HG03175 (cell line): ENCODE measurements around the gene IL11.
A peak's percentile ranks its signal among the peaks of the same experiment; 100 is the strongest.
"Not testable (repeated sequence)": the region's sequence is repeated elsewhere in the genome, so short reads cannot be mapped to it uniquely, and the experiment has no call there.

Source experiments
- ATAC-seq: cut with Tn5 transposase; IDR thresholded peaks from one replicate; pipeline ENCODE4 v1.9.1; 2021; ENCODE audit warnings: mild to moderate bottlenecking, moderate library complexity; ENCODE audit not compliant: unreplicated experiment

The IL11 gene

GRCh38 chr19:55370305-55370988 lies at the start of gene IL11:
Gene IL11, minus strand, starts transcription at chr19:55370463. Its CDS starts 153 bp downstream, at chr19:55370310.
- ATAC-seq = no peak

DNA sequence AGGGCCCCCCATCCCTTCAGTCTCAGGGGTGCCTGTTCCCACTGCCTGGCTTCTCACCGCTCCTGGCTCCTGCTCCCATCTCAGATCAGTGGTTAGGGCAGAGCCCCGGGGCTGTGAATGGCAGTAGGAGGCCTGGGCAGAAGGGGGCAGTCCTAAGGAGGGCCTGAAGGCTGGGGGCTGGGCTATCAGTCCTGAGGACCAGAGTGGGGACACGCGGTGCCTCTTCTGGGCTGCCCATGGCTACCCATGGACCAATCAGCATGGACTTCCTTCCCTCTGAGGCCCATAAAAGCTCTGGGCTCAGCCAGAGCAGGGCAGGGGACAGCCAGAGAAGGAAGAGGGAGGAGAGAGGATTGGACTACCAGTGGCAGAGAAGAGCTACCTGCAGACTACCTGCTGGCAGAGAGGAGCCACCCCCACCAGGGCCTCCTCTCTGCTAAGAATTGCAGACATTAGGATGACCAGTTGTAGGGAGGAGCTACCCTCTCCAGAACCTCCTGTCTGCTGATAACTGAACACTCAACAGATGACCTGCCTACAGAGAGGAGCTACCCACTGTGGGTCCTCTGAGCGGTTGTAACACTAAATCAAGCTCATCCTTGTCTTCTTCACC lies 49.5 kb upstream of the IL11 start:
- ATAC-seq = no peak

- no peak for ATAC-seq
These were observed 48.8 kb upstream of the IL11 start for GRCh38 chr19:55419103-55419502.

DNA sequence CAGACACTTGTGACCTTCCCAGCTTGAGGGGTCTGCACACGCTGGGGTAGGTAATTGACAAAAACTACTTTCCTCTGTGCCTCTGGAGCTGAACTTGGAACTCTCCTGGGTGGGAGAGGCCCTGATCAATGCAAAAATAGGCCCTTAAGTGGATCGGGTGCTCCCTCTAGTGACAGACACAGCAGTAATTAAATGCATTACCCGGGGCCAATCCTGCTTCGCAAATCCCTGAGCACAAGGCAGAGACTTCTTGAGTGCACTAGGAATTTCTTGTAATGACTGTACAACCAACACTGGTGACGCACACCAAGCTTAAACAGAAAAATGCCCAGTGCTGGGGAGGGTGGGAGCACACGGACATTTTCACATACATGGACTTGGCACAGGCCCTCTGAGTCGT lies 47.9 kb upstream of the IL11 start:
- no peak for ATAC-seq

- no peak for ATAC-seq
These were observed 39.9 kb upstream of the IL11 start for GRCh38 chr19:55410168-55410567.

- ATAC-seq = not testable (repeated sequence)
These were observed 38.9 kb upstream of the IL11 start for GRCh38 chr19:55409179-55409578.

DNA sequence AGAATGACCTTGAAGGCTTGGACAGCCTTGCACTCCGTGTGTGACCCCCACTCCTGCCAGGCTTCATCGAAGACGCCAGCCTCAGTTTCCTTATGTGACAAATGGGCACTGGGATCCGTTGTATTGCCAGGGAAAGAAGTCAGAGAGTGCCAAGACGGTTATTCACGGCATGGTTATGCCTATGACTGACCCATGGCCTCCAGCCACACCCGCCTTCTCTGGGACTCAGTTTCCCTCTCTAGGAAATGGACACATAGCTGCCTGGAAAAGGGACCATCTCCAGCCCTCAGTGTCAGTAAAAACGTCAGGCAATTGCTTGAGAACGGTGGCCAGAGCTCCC lies 38.2 kb upstream of the IL11 start:
- ATAC-seq = no peak

DNA sequence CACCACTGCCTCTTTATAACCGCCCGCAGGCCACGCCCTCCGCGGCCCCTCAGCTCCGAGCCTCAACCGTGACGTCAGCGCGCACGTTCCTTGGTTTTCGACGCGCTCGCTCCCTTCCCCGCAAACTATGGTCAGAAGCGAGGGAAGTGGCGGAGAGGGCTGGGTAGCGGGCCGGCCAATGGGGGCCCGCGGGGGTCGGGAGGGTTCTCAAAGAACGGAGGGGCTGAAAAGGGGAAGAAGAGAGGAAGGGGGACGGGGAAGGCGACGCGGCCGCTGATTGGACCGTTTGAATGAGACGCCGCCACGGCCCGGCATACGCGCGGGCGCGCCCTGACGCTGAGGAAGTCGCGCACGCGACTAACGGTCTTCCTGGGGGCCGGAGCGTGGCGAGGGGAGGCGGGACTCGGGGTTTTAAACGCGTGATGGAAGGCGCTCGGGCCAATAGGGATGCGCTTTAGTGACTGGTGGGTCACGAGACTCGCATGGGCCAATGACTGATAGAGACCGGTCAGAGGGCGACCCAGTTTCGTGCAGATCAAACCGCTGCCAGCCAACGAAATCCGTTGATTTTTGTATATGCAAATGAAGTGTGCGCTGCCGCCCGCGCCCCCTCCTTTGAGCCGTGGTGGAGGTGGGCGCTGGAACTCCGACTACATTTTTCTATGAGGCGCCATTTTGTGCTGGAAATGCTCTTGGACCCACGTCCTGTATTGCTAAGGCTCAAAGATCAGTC lies 37.7 kb upstream of the IL11 start:
- ATAC-seq = peak; percentile 90

GRCh38 chr19:55407550-55407799 lies 37.2 kb upstream of the IL11 start, which contains the start of gene UBE2S:
Gene UBE2S, minus strand, starts transcription at chr19:55407788. Its CDS starts 199 bp downstream, at chr19:55407589.
- not testable (repeated sequence) for ATAC-seq

- peak; percentile 3 for ATAC-seq
These were observed 36.7 kb upstream of the IL11 start for GRCh38 chr19:55406826-55407549.

- no peak for ATAC-seq
These were observed 36.0 kb upstream of the IL11 start for GRCh38 chr19:55406091-55406825.

GRCh38 chr19:55405638-55406037 lies 35.4 kb upstream of the IL11 start:
- no peak for ATAC-seq

DNA sequence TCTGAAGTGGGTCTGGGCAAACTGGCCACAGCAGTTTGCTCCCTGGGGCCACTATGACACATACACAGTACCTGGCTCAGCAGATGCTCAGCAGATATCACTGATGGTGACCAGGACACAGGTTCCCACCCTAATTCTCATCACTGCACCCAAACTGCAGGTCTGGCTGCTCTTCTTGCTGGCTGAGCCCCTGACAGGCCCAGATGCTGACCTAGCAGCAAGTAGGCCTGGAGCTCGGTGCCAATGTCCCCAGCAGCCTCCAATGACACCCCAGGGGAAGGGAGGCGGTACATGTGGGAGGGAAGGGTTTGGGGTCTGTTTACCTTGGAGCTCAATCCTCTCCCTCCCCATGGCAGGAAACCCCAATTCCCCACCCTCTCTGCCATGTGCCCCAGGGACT lies 32.2 kb upstream of the IL11 start:
- ATAC-seq = no peak

- ATAC-seq = not testable (repeated sequence)
These were observed 31.1 kb upstream of the IL11 start for GRCh38 chr19:55401390-55401789.

- no peak for ATAC-seq
These were observed 30.2 kb upstream of the IL11 start for GRCh38 chr19:55400281-55401087.

GRCh38 chr19:55398200-55398925 lies 28.1 kb upstream of the IL11 start:
- no peak for ATAC-seq

- no peak for ATAC-seq
These were observed 22.8 kb upstream of the IL11 start for GRCh38 chr19:55392820-55393761.
